Peyer's patch (tissue), 4 donors: Measurements from ENCODE around the gene MMD. TPM values are rescaled to one million over a fixed set of nuclear protein-coding genes. Genes with fewer than 3 reads are reported as not detected.

Experiments
- DNase-seq, 3 donors: peaks; one replicate each; pipeline ENCODE4 v3.0.0-alpha.2; 2017 to 2019
- H3K27ac ChIP-seq, 4 donors: fragments of 200-600 bp; sonication (generic); one replicate each; pipeline ENCODE4 v1.5.1; 2016 to 2019
- H3K27me3 ChIP-seq, 2 donors: fragments of 200-600 bp; sonication (generic); one replicate each; pipeline ENCODE4 v1.5.1; 2019
- H3K36me3 ChIP-seq, 3 donors: fragments of 200-600 bp; sonication (generic); one replicate each; pipeline ENCODE4 v1.5.1; 2016 to 2019
- H3K4me1 ChIP-seq, 4 donors: fragments of 200-600 bp; sonication (generic); one replicate each; pipeline ENCODE4 v1.5.1; 2016 to 2019
- H3K4me3 ChIP-seq, 4 donors: fragments of 200-600 bp; sonication (generic); 1 replicate in 3 of 4; 2 replicates in 1 of 4; pipeline ENCODE4 v1.5.1; 2016 to 2019; ENCODE audit warnings: mild to moderate bottlenecking in 1 of 4
- H3K9me3 ChIP-seq, 4 donors: fragments of 200-600 bp; sonication (generic); one replicate each; pipeline ENCODE4 v1.5.1; 2016 to 2019; ENCODE audit warnings: mild to moderate bottlenecking in 1 of 4
- POLR2A ChIP-seq, 2 donors: fragments of 450-650 bp; IDR thresholded peaks; one replicate each; pipeline ENCODE4 v1.5.1; 2017; ENCODE audit warnings: antibody characterized with exemption in 2 of 2, mild to moderate bottlenecking in 2 of 2, moderate library complexity in 2 of 2
- total RNA-seq, 4 donors: library from RNA; depleted of rRNA; stranded (reverse); fragments of >200 nt; gene quantifications; one replicate each; pipeline ENCODE4 v1.1.0, GENCODE V29; 2016
- TF ChIP-seq, protein P1 (sequence below), 6 experiments: fragments of 450-650 bp in 4 of 6; fragments of 200-600 bp in 2 of 6; sonication (generic) in 1 of 6; IDR thresholded peaks; one replicate each; pipeline ENCODE4 v1.5.1; 2017 to 2019; ENCODE audit warnings: antibody characterized with exemption in 6 of 6, mild to moderate bottlenecking in 3 of 6, moderate library complexity in 1 of 6

Gene MMD
- total RNA-seq, 4 donors from 2014 or later = 4.5 to 29.7 (median 14.3) TPM

DNA sequence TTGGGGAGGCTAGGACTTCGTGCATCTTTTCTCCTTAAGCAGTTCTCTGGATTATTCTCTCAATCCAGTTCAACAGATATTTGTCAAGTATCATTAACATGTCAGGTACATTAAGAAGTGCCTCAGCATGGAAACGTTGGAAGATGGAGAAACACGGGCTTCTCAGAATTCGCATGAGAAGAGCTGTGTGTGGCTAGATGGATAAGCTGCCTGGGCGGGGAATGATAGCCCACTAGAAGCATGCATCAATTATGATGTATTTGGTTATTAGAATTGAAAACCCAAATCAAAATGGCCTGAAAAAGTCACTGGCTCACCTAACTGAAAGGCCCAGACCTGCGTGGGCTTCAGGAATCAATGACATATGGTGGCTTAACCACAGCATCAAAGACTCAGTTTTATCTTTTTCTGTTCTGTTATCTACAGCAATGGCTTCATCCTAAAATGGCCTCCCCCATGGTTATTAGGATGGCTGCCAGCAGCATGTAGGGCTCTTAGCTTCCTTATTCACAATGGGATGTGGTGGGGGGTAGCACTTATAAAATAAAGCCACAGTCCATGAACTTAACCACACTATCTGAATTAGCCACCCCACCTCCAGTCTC is 43.9 kb downstream of the MMD start:
- no peak overlapping the region for H3K4me3 ChIP-seq
- H3K27me3 ChIP-seq = no peaks in the 10 kb centered on the region
- no peaks in the 10 kb centered on the region for H3K36me3 ChIP-seq
- TF ChIP-seq, protein P1, sequence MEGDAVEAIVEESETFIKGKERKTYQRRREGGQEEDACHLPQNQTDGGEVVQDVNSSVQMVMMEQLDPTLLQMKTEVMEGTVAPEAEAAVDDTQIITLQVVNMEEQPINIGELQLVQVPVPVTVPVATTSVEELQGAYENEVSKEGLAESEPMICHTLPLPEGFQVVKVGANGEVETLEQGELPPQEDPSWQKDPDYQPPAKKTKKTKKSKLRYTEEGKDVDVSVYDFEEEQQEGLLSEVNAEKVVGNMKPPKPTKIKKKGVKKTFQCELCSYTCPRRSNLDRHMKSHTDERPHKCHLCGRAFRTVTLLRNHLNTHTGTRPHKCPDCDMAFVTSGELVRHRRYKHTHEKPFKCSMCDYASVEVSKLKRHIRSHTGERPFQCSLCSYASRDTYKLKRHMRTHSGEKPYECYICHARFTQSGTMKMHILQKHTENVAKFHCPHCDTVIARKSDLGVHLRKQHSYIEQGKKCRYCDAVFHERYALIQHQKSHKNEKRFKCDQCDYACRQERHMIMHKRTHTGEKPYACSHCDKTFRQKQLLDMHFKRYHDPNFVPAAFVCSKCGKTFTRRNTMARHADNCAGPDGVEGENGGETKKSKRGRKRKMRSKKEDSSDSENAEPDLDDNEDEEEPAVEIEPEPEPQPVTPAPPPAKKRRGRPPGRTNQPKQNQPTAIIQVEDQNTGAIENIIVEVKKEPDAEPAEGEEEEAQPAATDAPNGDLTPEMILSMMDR (IDR thresholded peaks at IDR 0.05) = no peak
- no peak for TF ChIP-seq POLR2A (IDR thresholded peaks at IDR 0.05)
- H3K9me3 ChIP-seq = no peaks in the 10 kb centered on the region
- H3K27ac ChIP-seq = no peak overlapping the region
- no peak for DNase-seq
- no peaks in the 10 kb centered on the region for H3K4me1 ChIP-seq

- Histone ChIP-seq H3K4me3 (no peak overlapping the region), H3K4me1 (no peaks in the 10 kb centered on the region), H3K27ac (no peak overlapping the region), H3K36me3 (no peaks in the 10 kb centered on the region), H3K9me3 (no peaks in the 10 kb centered on the region), H3K27me3 (no peaks in the 10 kb centered on the region)
- no peak for TF ChIP-seq POLR2A (IDR thresholded peaks at IDR 0.05)
- TF ChIP-seq, protein P1 (IDR thresholded peaks at IDR 0.05) = no peak
- DNase-seq = no peak
Measured at GRCh38 chr17:55368706-55369105, 52.9 kb downstream of the MMD start.

- no peak for DNase-seq
- no peaks in the 10 kb centered on the region for H3K36me3 ChIP-seq
- no peaks in the 10 kb centered on the region for H3K27me3 ChIP-seq
- H3K4me1 ChIP-seq = no peaks in the 10 kb centered on the region
- no peak overlapping the region for H3K27ac ChIP-seq
- TF ChIP-seq, protein P1 (IDR thresholded peaks at IDR 0.05) = no peak
- no peak for TF ChIP-seq POLR2A (IDR thresholded peaks at IDR 0.05)
- no peaks in the 10 kb centered on the region for H3K9me3 ChIP-seq
- no peak overlapping the region for H3K4me3 ChIP-seq
Measured at GRCh38 chr17:55366020-55366481, 55.6 kb downstream of the MMD start.

GRCh38 chr17:55363033-55363432 is 58.6 kb downstream of the MMD start:
- TF ChIP-seq, protein P1 (IDR thresholded peaks at IDR 0.05) = no peak
- no peak for TF ChIP-seq POLR2A (IDR thresholded peaks at IDR 0.05)
- H3K27ac ChIP-seq = no peak overlapping the region
- H3K27me3 ChIP-seq = no peaks in the 10 kb centered on the region
- no peaks in the 10 kb centered on the region for H3K36me3 ChIP-seq
- no peak for DNase-seq
- no peaks in the 10 kb centered on the region for H3K4me1 ChIP-seq
- no peak overlapping the region for H3K4me3 ChIP-seq
- H3K9me3 ChIP-seq = no peaks in the 10 kb centered on the region

GRCh38 chr17:55360971-55361370 is 60.7 kb downstream of the MMD start:
- H3K27me3 ChIP-seq = no peaks in the 10 kb centered on the region

More at GRCh38 chr17:55360971-55361370, 60.7 kb downstream of the MMD start:
- no peaks in the 10 kb centered on the region for H3K4me1 ChIP-seq
- TF ChIP-seq POLR2A (IDR thresholded peaks at IDR 0.05) = no peak
- TF ChIP-seq, protein P1 (IDR thresholded peaks at IDR 0.05) = no peak
- no peaks in the 10 kb centered on the region for H3K36me3 ChIP-seq
- no peak for DNase-seq
- H3K4me3 ChIP-seq = no peak overlapping the region
- H3K27ac ChIP-seq = no peak overlapping the region
- no peaks in the 10 kb centered on the region for H3K9me3 ChIP-seq
